ENCODE data around the gene ANKRD42.

GRCh38 chr11:83170865-83171264 lies 22.6 kb upstream of the ANKRD42 start:
- TF ChIP-seq POLR2A (IDR thresholded peaks at IDR 0.05; ENCODE audit: low read depth, low read length) (no peak), POLR2AphosphoS5 (IDR thresholded peaks at IDR 0.05; ENCODE audit: low read depth, low read length) (no peak)

Data from GM12892 (cell line).